Measurements from ENCODE around the gene RERE. TPM values are rescaled to one million over a fixed set of nuclear protein-coding genes. Genes with fewer than 3 reads are reported as not detected.

RERE gene
- total RNA-seq, 1 donor from 2014 or later, result 80.3 TPM

DNA sequence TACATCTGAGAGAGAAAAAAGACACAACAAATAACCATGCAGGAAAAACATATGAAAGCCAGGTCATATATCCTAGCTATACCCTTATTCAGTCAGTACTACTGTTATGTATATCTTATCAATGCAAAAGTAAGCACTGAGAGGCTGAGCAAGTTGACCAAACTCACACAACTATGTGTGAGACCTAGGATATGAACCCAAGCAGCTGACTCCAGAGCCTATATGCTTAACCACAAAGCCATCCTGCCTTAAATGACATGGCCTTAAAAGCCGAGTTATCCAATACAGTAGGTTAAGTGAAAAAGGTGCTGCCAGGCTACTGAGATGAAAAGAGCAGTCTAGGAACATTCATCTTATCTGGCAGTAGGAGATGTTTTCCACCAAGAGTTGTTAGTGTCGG, 151.6 kb downstream of the RERE start:
- Histone ChIP-seq H3K9me3 (no peaks in the 10 kb centered on the region), H3K4me1 (peaks cover 54% of the 10 kb centered on the region), H3K27me3 (no peaks in the 10 kb centered on the region), H3K4me3 (no peak overlapping the region), H3K36me3 (no peaks in the 10 kb centered on the region), H3K27ac (no peak overlapping the region)
- TF ChIP-seq POLR2A (IDR thresholded peaks at IDR 0.05) (no peak), CTCF (IDR thresholded peaks at IDR 0.05) (no peak), POLR2AphosphoS5 (IDR thresholded peaks at IDR 0.05; ENCODE audit: insufficient read depth in 1 of 2, low read depth in 1 of 2) (no peak)
- intact Hi-C loops (cut with DNase I), result no loop called here
- DNase-seq (ENCODE audit: extremely low spot score in 2 of 2), result no peak

- H3K4me1 ChIP-seq, result peaks cover 54% of the 10 kb centered on the region
- DNase-seq (ENCODE audit: extremely low spot score in 2 of 2), result no peak
- no peaks in the 10 kb centered on the region for H3K27me3 ChIP-seq
- no peak overlapping the region for H3K4me3 ChIP-seq
- H3K27ac ChIP-seq, result no peak overlapping the region
- TF ChIP-seq CTCF (IDR thresholded peaks at IDR 0.05) (no peak), POLR2A (IDR thresholded peaks at IDR 0.05) (no peak), POLR2AphosphoS5 (IDR thresholded peaks at IDR 0.05; ENCODE audit: insufficient read depth in 1 of 2, low read depth in 1 of 2) (no peak)
- intact Hi-C loops (cut with DNase I), result no loop called here
- H3K36me3 ChIP-seq, result no peaks in the 10 kb centered on the region
- H3K9me3 ChIP-seq, result no peaks in the 10 kb centered on the region
Measured at GRCh38 chr1:8664887-8665286, 152.6 kb downstream of the RERE start.

GRCh38 chr1:8663915-8664329, 153.5 kb downstream of the RERE start:
- H3K27me3 ChIP-seq, result no peaks in the 10 kb centered on the region
- no peak overlapping the region for H3K4me3 ChIP-seq
- H3K27ac ChIP-seq, result no peak overlapping the region
- H3K36me3 ChIP-seq, result no peaks in the 10 kb centered on the region
- intact Hi-C loops (cut with DNase I), result no loop called here
- no peak for TF ChIP-seq POLR2A (IDR thresholded peaks at IDR 0.05)
- no peak for TF ChIP-seq POLR2AphosphoS5 (IDR thresholded peaks at IDR 0.05; ENCODE audit: insufficient read depth in 1 of 2, low read depth in 1 of 2)
- no peak for TF ChIP-seq CTCF (IDR thresholded peaks at IDR 0.05)
- H3K9me3 ChIP-seq, result no peaks in the 10 kb centered on the region
- DNase-seq (ENCODE audit: extremely low spot score in 2 of 2), result no peak
- H3K4me1 ChIP-seq, result peaks cover 61% of the 10 kb centered on the region

DNA sequence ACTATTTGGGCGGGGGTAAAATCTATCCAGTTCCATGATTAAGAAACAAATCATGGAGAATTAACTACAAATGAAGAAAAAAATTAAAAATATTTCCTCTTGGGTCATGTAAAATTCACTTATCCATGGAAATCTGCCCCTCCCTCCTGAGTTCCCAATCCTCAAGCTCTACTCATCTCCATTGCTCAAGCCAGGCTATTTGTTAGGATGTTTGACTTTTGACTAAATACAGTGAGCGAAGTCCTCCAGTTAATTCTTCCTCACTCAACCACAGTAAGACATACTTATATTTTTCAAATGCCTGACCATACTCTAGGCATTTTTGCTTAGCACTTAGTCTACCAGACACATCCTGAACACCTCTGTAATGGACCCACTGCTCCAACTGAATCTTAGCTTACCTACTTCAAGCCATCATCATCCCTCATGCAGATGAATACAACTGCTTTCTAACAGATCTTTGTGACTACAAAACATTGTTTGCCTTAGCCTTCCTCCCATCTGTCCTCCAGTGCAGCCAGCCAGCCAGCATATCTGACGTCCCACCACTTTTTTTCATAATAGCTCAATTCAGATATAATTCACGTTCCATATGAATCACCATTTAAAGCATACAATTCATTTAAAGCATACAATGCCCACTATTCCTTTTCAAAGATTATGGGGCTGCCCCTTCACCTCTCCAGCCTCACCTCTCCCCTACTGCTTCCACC, 154.2 kb downstream of the RERE start:
- no peaks in the 10 kb centered on the region for H3K9me3 ChIP-seq
- intact Hi-C loops (cut with DNase I), result no loop called here
- no peaks in the 10 kb centered on the region for H3K27me3 ChIP-seq
- no peak for DNase-seq (ENCODE audit: extremely low spot score in 2 of 2)
- no peaks in the 10 kb centered on the region for H3K36me3 ChIP-seq
- H3K4me3 ChIP-seq, result no peak overlapping the region
- no peak overlapping the region for H3K27ac ChIP-seq
- peaks cover 59% of the 10 kb centered on the region for H3K4me1 ChIP-seq
- TF ChIP-seq POLR2AphosphoS5 (IDR thresholded peaks at IDR 0.05; ENCODE audit: insufficient read depth in 1 of 2, low read depth in 1 of 2) (no peak), POLR2A (IDR thresholded peaks at IDR 0.05) (no peak), CTCF (IDR thresholded peaks at IDR 0.05) (no peak)

DNA sequence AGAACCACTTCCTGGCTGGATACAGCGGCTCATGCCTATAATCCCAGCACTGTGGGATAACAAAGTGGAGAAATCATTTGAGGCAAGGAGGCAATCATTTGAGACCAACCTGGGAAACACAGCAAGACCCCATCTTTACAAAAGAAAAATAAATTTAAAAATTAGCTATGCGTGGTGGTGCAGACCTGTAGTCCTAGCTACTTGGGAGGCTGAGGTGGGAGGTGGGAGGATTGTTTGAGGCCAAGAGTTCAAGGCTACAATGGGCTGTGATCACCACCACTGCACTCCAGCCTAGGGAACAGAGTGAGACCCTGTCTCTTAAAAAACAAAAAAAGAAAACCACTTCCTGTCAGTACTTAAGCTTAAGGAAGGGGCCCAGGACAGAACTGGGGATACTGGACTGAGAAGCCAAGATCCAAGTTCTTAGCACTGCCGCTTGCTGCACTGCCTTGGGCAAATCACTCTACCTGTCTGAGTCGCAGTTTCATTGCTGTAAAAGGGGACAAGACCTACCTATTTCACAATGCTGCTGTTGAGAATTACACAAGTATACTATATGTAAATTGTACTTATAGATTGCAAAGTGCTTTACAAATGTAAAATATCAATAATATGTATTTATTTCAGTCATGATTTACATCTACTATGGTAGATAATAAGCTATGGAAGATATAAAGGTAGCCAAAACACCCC, 154.9 kb downstream of the RERE start:
- no peaks in the 10 kb centered on the region for H3K9me3 ChIP-seq
- no peak overlapping the region for H3K4me3 ChIP-seq
- peaks cover 58% of the 10 kb centered on the region for H3K4me1 ChIP-seq
- no peak for TF ChIP-seq POLR2AphosphoS5 (IDR thresholded peaks at IDR 0.05; ENCODE audit: insufficient read depth in 1 of 2, low read depth in 1 of 2)
- TF ChIP-seq CTCF (IDR thresholded peaks at IDR 0.05), result no peak
- no peak for TF ChIP-seq POLR2A (IDR thresholded peaks at IDR 0.05)
- intact Hi-C loops (cut with DNase I), result no loop called here
- peak overlapping the region; percentile 33 for H3K27ac ChIP-seq
- H3K36me3 ChIP-seq, result no peaks in the 10 kb centered on the region
- H3K27me3 ChIP-seq, result no peaks in the 10 kb centered on the region
- DNase-seq (ENCODE audit: extremely low spot score in 2 of 2), result no peak
